Smooth muscle cell (in vitro differentiated cells): ENCODE measurements around the gene NRBF2. TPM values are rescaled to one million over a fixed set of nuclear protein-coding genes. Genes with fewer than 3 reads are reported as not detected.

ENCODE experiments used
- DNase-seq: peaks from one replicate; lab custom pipeline; 2025; ENCODE audit not compliant: unreplicated experiment; lab: John Stamatoyannopoulos, UW
- H2AFZ ChIP-seq: fragments of 200-600 bp; sonication (generic); 2 replicates; pipeline ENCODE4 v1.6.0; 2016; ENCODE audit warnings: antibody characterized with exemption, low read depth, mild to moderate bottlenecking
- H3F3A ChIP-seq: fragments of 200-600 bp; sonication (generic); 2 replicates; pipeline ENCODE4 v1.6.0; 2017; ENCODE audit warnings: antibody characterized with exemption, low read depth
- H3K27ac ChIP-seq: fragments of 200-600 bp; sonication (generic); 2 replicates; pipeline ENCODE4 v1.5.1; 2016; ENCODE audit warnings: low read depth, mild to moderate bottlenecking
- H3K27me3 ChIP-seq: fragments of 200-600 bp; sonication (generic); 2 replicates; pipeline ENCODE4 v1.6.1; 2016; ENCODE audit warnings: low read depth, mild to moderate bottlenecking
- H3K36me3 ChIP-seq: fragments of 200-600 bp; sonication (generic); 2 replicates; pipeline ENCODE4 v1.5.1; 2016; ENCODE audit warnings: low read depth
- H3K4me1 ChIP-seq: fragments of 200-600 bp; sonication (generic); 2 replicates; pipeline ENCODE4 v1.5.1; 2016; ENCODE audit warnings: low read depth
- H3K4me2 ChIP-seq: fragments of 200-600 bp; sonication (generic); 2 replicates; pipeline ENCODE4 v1.6.0; 2016; ENCODE audit warnings: mild to moderate bottlenecking
- H3K4me3 ChIP-seq: fragments of 200-600 bp; sonication (generic); 2 replicates; pipeline ENCODE4 v1.5.1; 2016; ENCODE audit warnings: mild to moderate bottlenecking
- H3K79me2 ChIP-seq: fragments of 200-600 bp; sonication (generic); 2 replicates; pipeline ENCODE4 v1.6.0; 2016; ENCODE audit warnings: low read depth, mild to moderate bottlenecking
- H3K9ac ChIP-seq: fragments of 200-600 bp; sonication (generic); 2 replicates; pipeline ENCODE4 v1.6.0; 2016; ENCODE audit warnings: low read depth
- H3K9me3 ChIP-seq: fragments of 200-600 bp; sonication (generic); replicated peaks from 2 replicates; pipeline ENCODE4 v1.5.1; 2016; ENCODE audit warnings: low read depth
- H4K20me1 ChIP-seq: fragments of 200-600 bp; sonication (generic); 2 replicates; pipeline ENCODE4 v1.6.0; 2016; ENCODE audit warnings: low read depth
- CTCF ChIP-seq: fragments of 200-600 bp; sonication (generic); IDR thresholded peaks from 2 replicates; pipeline ENCODE4 v1.5.1; 2017; ENCODE audit warnings: borderline replicate concordance, mild to moderate bottlenecking, antibody characterized with exemption; ENCODE audit not compliant: insufficient read depth, poor library complexity, severe bottlenecking
- WGBS: methylation state at CpG from one replicate; pipeline ENCODE4 v1.1.7; 2016; ENCODE audit warnings: low lambda C conversion rate; 5-methylcytosine and 5-hydroxymethylcytosine counted together
- polyA plus RNA-seq: library from polyadenylated mRNA; unstranded; fragments of >200 nt; fragmentation: Nextera tagmentation; extraction: Ambion mirVana; gene quantifications from 2 replicates; pipeline ENCODE4 v1.2.1, GENCODE V29; 2016
- total RNA-seq: library from RNA; depleted of rRNA; stranded (reverse); fragments of >200 nt; gene quantifications from 2 replicates; pipeline ENCODE4 v1.2.3, GENCODE V29; 2014

Gene NRBF2
- total and polyA plus RNA-seq, 2 experiments from 2014 or later = 61.9 to 65.5 TPM

- Histone ChIP-seq H3K4me2 (peak overlapping the region; percentile 79), H3K4me3 (no peak overlapping the region), H3K27ac (peak overlapping the region; percentile 92), H3K79me2 (no peaks in the 10 kb centered on the region), H3K9me3 (no peaks in the 10 kb centered on the region), H3F3A (no peaks in the 10 kb centered on the region), H3K4me1 (peaks cover 14% of the 10 kb centered on the region), H3K27me3 (no peaks in the 10 kb centered on the region), H4K20me1 (no peaks in the 10 kb centered on the region), H2AFZ (peak overlapping the region; percentile 75), H3K36me3 (no peaks in the 10 kb centered on the region), H3K9ac (peak overlapping the region; percentile 55)
- no peak for DNase-seq
- 27% methylated on average over 10 of the region's 10 CpGs for whole genome bisulfite sequencing
- TF ChIP-seq CTCF = no peak
These were observed 26.9 kb upstream of the NRBF2 start for GRCh38 chr10:63106111-63106755.

GRCh38 chr10:63107943-63108437 lies 25.1 kb upstream of the NRBF2 start:
- Histone ChIP-seq H3K9ac (no peak overlapping the region), H2AFZ (no peak overlapping the region), H4K20me1 (no peaks in the 10 kb centered on the region), H3K4me2 (no peak overlapping the region), H3K27me3 (no peaks in the 10 kb centered on the region), H3K27ac (no peak overlapping the region), H3K9me3 (no peaks in the 10 kb centered on the region), H3K4me3 (no peak overlapping the region), H3K4me1 (peaks cover 14% of the 10 kb centered on the region), H3F3A (no peaks in the 10 kb centered on the region), H3K36me3 (no peaks in the 10 kb centered on the region), H3K79me2 (no peaks in the 10 kb centered on the region)
- no peak for TF ChIP-seq CTCF
- DNase-seq = no peak
- WGBS = 52% methylated on average over 3 of the region's 3 CpGs

- TF ChIP-seq CTCF = no peak
- H3K36me3 ChIP-seq = no peaks in the 10 kb centered on the region
- WGBS = 91% methylated on average over 5 of the region's 5 CpGs
- H3F3A ChIP-seq = no peaks in the 10 kb centered on the region
- no peak for DNase-seq
- no peaks in the 10 kb centered on the region for H3K9me3 ChIP-seq
- no peak overlapping the region for H3K27ac ChIP-seq
- H3K79me2 ChIP-seq = no peaks in the 10 kb centered on the region
- no peak overlapping the region for H3K9ac ChIP-seq
- H3K4me2 ChIP-seq = no peak overlapping the region
- H3K4me3 ChIP-seq = no peak overlapping the region
- no peak overlapping the region for H2AFZ ChIP-seq
- H3K27me3 ChIP-seq = no peaks in the 10 kb centered on the region
- no peaks in the 10 kb centered on the region for H4K20me1 ChIP-seq
- H3K4me1 ChIP-seq = peaks cover 13% of the 10 kb centered on the region
These were observed 22.2 kb upstream of the NRBF2 start for GRCh38 chr10:63110940-63111339.
